Suppressor macrophage (primary cell): ENCODE results near the gene PLA1A.
"Not testable (repeated sequence)": the region's sequence is repeated elsewhere in the genome, so short reads cannot be mapped to it uniquely, and the experiment has no call there.

Source experiments
- DNase-seq, 4 experiments: peaks; one replicate each; pipeline ENCODE4 v3.0.0-alpha.2; 2020 to 2022

PLA1A gene

GRCh38 chr3:119579366-119580066, 18.2 kb upstream of the PLA1A start, which contains the start of gene ADPRH:
Gene ADPRH, plus strand, starts transcription at chr3:119579492. Its CDS starts 2,678 bp downstream, at chr3:119582170.
- DNase-seq, result peak; percentile 72 to 91 (median 82)

- peak; percentile 73 to 83 (median 78) for DNase-seq
Observed at GRCh38 chr3:119580067-119580760, 17.5 kb upstream of the PLA1A start.

- DNase-seq, result peak; percentile 59 to 73 (median 66)
Observed at GRCh38 chr3:119582178-119582577, 15.5 kb upstream of the PLA1A start.

- DNase-seq, result peak in 2 of 4 experiments; percentile 37 to 41
Observed at GRCh38 chr3:119585208-119585607, 12.5 kb upstream of the PLA1A start.

GRCh38 chr3:119585856-119586570, 11.7 kb upstream of the PLA1A start:
- DNase-seq, result peak in 2 of 4 experiments; percentile 62 to 65

GRCh38 chr3:119586733-119587172, 10.9 kb upstream of the PLA1A start:
- DNase-seq, result peak; percentile 24 to 73 (median 56)

- peak; percentile 95 to 97 (median 96) for DNase-seq
Observed at GRCh38 chr3:119588112-119588511, 9.6 kb upstream of the PLA1A start.

GRCh38 chr3:119589102-119589773, 8.4 kb upstream of the PLA1A start:
- DNase-seq, result peak; percentile 87 to 96 (median 88)

- DNase-seq, result no peak
Observed at GRCh38 chr3:119590706-119591105, 7.0 kb upstream of the PLA1A start.

GRCh38 chr3:119592861-119593260, 4.8 kb upstream of the PLA1A start:
- DNase-seq, result no peak

GRCh38 chr3:119594066-119594465, 3.6 kb upstream of the PLA1A start:
- DNase-seq, result no peak

- not testable (repeated sequence) for DNase-seq
Observed at GRCh38 chr3:119594929-119595328, 2.8 kb upstream of the PLA1A start.

- DNase-seq, result peak in 3 of 4 experiments; percentile 13 to 35 (median 29)
Observed at GRCh38 chr3:119595639-119596334, 1.9 kb upstream of the PLA1A start.

- DNase-seq, result peak in 3 of 4 experiments; percentile 25 to 47 (median 32)
Observed at GRCh38 chr3:119596398-119596797, 1.3 kb upstream of the PLA1A start.

GRCh38 chr3:119598410-119599098, 869 bp downstream of the PLA1A start:
- DNase-seq, result no peak

GRCh38 chr3:119599558-119600174, 2.0 kb downstream of the PLA1A start:
- no peak for DNase-seq

GRCh38 chr3:119600732-119601131, 3.0 kb downstream of the PLA1A start:
- peak; percentile 29 to 58 (median 52) for DNase-seq

- DNase-seq, result no peak
Observed at GRCh38 chr3:119601154-119601553, 3.5 kb downstream of the PLA1A start.

- no peak for DNase-seq
Observed at GRCh38 chr3:119602676-119603075, 5.0 kb downstream of the PLA1A start.

- DNase-seq, result no peak
Observed at GRCh38 chr3:119604878-119605277, 7.2 kb downstream of the PLA1A start.
